Tibial artery (tissue), 4 donors: ENCODE results near the gene FNIP1.

ENCODE experiments used
- DNase-seq, 2 donors: peaks; one replicate each; pipeline ENCODE4 v3.0.0-alpha.2; 2019
- H3K27ac ChIP-seq, 2 donors: fragments of 200-600 bp; sonication (generic) in 1 of 2; 1 replicate in 1 of 2; 2 replicates in 1 of 2; pipeline ENCODE4 v1.5.1; 2018 to 2019; ENCODE audit warnings: mild to moderate bottlenecking in 1 of 2
- H3K27me3 ChIP-seq, 2 donors: fragments of 200-600 bp; sonication (generic) in 1 of 2; one replicate each; pipeline versions ENCODE4 v1.5.1 to v1.6.0; 2016 to 2019
- H3K36me3 ChIP-seq, 3 donors: fragments of 200-600 bp; sonication (generic) in 2 of 3; one replicate each; pipeline ENCODE4 v1.5.1; 2016 to 2019; ENCODE audit warnings: mild to moderate bottlenecking in 2 of 3
- H3K4me1 ChIP-seq, 4 donors: fragments of 200-600 bp; sonication (generic) in 2 of 4; 1 replicate in 3 of 4; 2 replicates in 1 of 4; pipeline ENCODE4 v1.5.1; 2016 to 2019
- H3K4me3 ChIP-seq, 2 donors: fragments of 200-600 bp; sonication (generic) in 1 of 2; 1 replicate in 1 of 2; 2 replicates in 1 of 2; pipeline ENCODE4 v1.5.1; 2018 to 2019; ENCODE audit warnings: mild to moderate bottlenecking in 2 of 2
- H3K9me3 ChIP-seq, 3 donors: fragments of 200-600 bp; sonication (generic) in 1 of 3; one replicate each; pipeline ENCODE4 v1.5.1; 2016 to 2019
- intact Hi-C: fragments of 100-400 bp; cut with DNase I; formaldehyde crosslinking; loops from one replicate; pipeline ENCODE4 v1.15.0; 2023; ENCODE audit warnings: low total_unique reads
- TF ChIP-seq, protein P1 (sequence below), 2 experiments: fragments of 200-600 bp in 1 of 2; fragments of 450-650 bp in 1 of 2; IDR thresholded peaks; one replicate each; pipeline ENCODE4 v1.5.1; 2017 to 2019; ENCODE audit warnings: antibody characterized with exemption in 2 of 2, mild to moderate bottlenecking in 1 of 2, moderate library complexity in 1 of 2

Gene FNIP1

GRCh38 chr5:131647048-131647769 lies 149.6 kb downstream of the FNIP1 start:
- Histone ChIP-seq H3K27ac (no peak overlapping the region), H3K27me3 (no peaks in the 10 kb centered on the region), H3K36me3 (peaks cover 20 to 64% (median 59%) of the 10 kb centered on the region in 3 donors), H3K4me3 (no peak overlapping the region), H3K4me1 (no peaks in the 10 kb centered on the region), H3K9me3 (no peaks in the 10 kb centered on the region)
- intact Hi-C loops = no loop called here
- TF ChIP-seq, protein P1, sequence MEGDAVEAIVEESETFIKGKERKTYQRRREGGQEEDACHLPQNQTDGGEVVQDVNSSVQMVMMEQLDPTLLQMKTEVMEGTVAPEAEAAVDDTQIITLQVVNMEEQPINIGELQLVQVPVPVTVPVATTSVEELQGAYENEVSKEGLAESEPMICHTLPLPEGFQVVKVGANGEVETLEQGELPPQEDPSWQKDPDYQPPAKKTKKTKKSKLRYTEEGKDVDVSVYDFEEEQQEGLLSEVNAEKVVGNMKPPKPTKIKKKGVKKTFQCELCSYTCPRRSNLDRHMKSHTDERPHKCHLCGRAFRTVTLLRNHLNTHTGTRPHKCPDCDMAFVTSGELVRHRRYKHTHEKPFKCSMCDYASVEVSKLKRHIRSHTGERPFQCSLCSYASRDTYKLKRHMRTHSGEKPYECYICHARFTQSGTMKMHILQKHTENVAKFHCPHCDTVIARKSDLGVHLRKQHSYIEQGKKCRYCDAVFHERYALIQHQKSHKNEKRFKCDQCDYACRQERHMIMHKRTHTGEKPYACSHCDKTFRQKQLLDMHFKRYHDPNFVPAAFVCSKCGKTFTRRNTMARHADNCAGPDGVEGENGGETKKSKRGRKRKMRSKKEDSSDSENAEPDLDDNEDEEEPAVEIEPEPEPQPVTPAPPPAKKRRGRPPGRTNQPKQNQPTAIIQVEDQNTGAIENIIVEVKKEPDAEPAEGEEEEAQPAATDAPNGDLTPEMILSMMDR (IDR thresholded peaks at IDR 0.05) = no peak
- no peak for DNase-seq

- intact Hi-C loops = no loop called here
- Histone ChIP-seq H3K9me3 (no peaks in the 10 kb centered on the region), H3K27me3 (no peaks in the 10 kb centered on the region), H3K27ac (no peak overlapping the region), H3K4me3 (no peak overlapping the region), H3K4me1 (no peaks in the 10 kb centered on the region), H3K36me3 (peaks cover 8 to 43% (median 41%) of the 10 kb centered on the region in 3 donors)
- DNase-seq = no peak
- TF ChIP-seq, protein P1 (IDR thresholded peaks at IDR 0.05) = no peak
Measured at GRCh38 chr5:131644822-131645221, 152.0 kb downstream of the FNIP1 start.

DNA sequence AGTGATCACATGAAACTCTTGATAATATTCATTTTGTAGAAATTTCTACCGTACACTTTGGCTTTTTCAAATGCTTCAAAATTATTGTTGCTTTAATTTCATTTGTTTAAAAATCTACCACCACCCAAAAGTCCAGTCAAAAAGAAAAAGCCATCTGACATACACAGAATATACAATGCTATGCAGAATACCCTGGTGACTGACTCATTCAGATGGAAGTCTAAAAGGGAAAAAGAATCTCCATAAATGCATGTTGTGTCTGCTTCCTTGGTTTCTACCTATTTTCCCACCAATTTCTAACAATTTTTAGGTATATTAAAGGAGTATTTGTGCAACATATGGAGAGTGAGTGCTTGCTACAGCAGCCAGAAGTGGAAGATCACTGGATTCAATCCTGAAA lies 152.4 kb downstream of the FNIP1 start:
- H3K36me3 ChIP-seq = peaks cover 8 to 41% (median 40%) of the 10 kb centered on the region in 3 donors
- intact Hi-C loops = no loop called here

DNA sequence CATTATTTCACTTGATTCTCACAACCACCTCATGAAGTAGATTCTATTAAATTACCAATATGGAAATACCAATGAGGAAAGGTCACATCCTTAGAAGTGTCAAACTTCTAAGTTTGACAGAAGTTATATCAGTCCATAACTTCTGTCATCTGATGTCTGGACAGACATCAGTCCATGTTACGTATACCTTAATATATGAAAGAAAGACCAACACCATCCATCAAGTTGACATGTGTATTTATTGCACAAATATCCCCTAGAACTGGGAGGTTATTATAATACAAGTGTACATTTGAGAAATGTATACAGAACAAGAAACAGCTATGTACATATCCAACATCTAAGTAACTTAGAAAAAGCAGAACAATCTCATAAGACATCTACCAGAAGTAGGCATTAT lies 155.3 kb downstream of the FNIP1 start:
- no peaks in the 10 kb centered on the region for H3K9me3 ChIP-seq
- H3K36me3 ChIP-seq = peaks cover 3 to 23% (median 18%) of the 10 kb centered on the region in 3 donors
- H3K4me1 ChIP-seq = peaks cover 0 to 2% (median 1%) of the 10 kb centered on the region in 4 donors
- DNase-seq = no peak
- intact Hi-C loops = no loop called here
- no peak overlapping the region for H3K27ac ChIP-seq
- no peak overlapping the region for H3K4me3 ChIP-seq
- H3K27me3 ChIP-seq = no peaks in the 10 kb centered on the region
- TF ChIP-seq, protein P1 (IDR thresholded peaks at IDR 0.05) = no peak

More for the DNA sequence above, 152.4 kb downstream of the FNIP1 start:
- H3K27ac ChIP-seq = no peak overlapping the region
- no peaks in the 10 kb centered on the region for H3K4me1 ChIP-seq
- H3K9me3 ChIP-seq = no peaks in the 10 kb centered on the region
- H3K27me3 ChIP-seq = no peaks in the 10 kb centered on the region
- no peak for DNase-seq
- H3K4me3 ChIP-seq = no peak overlapping the region
- TF ChIP-seq, protein P1 (IDR thresholded peaks at IDR 0.05) = no peak

GRCh38 chr5:131640043-131640856 lies 156.6 kb downstream of the FNIP1 start:
- DNase-seq = no peak
- Histone ChIP-seq H3K4me1 (peaks cover 0 to 7% (median 6%) of the 10 kb centered on the region in 4 donors), H3K4me3 (no peak overlapping the region), H3K9me3 (no peaks in the 10 kb centered on the region), H3K27me3 (no peaks in the 10 kb centered on the region), H3K27ac (no peak overlapping the region), H3K36me3 (peaks cover 0 to 11% (median 9%) of the 10 kb centered on the region in 3 donors)
- intact Hi-C loops = no loop called here
- TF ChIP-seq, protein P1 (IDR thresholded peaks at IDR 0.05) = no peak
